GM12891 (cell line): ENCODE measurements around the gene PRPSAP1.

Experiments
- DNase-seq: peaks from one replicate; pipeline ENCODE4 v3.0.0; 2011; ENCODE audit warnings: low spot score; ENCODE audit not compliant: insufficient read length
- FAIRE-seq: peaks from 2 replicates; lab custom pipeline; 2011; peaks lifted over from hg19 to GRCh38; lab: Jason Lieb, UNC
- PAX5 ChIP-seq: IDR thresholded peaks from 2 replicates; pipeline ENCODE4 v1.6.1; 2011; ENCODE audit warnings: low read length, moderate library complexity, mild to moderate bottlenecking; ENCODE audit not compliant: insufficient read depth, severe bottlenecking
- POLR2A ChIP-seq: IDR thresholded peaks from 2 replicates; pipeline ENCODE4 v1.6.1; 2011; ENCODE audit warnings: low read depth, low read length, control low read depth
- POLR2AphosphoS5 ChIP-seq: IDR thresholded peaks from 2 replicates; pipeline ENCODE4 v1.6.1; 2011; ENCODE audit warnings: low read depth, low read length, control low read depth
- POU2F2 ChIP-seq: IDR thresholded peaks from 2 replicates; pipeline ENCODE4 v1.6.1; 2011; ENCODE audit warnings: low read depth, mild to moderate bottlenecking, control low read depth, low read length, moderate library complexity
- SPI1 ChIP-seq: IDR thresholded peaks from 2 replicates; pipeline ENCODE4 v1.6.1; 2011; ENCODE audit warnings: low read depth, low read length, control low read depth
- TAF1 ChIP-seq: IDR thresholded peaks from 2 replicates; pipeline ENCODE4 v1.6.1; 2011; ENCODE audit warnings: low read depth, low read length, control low read depth

Gene PRPSAP1

DNA sequence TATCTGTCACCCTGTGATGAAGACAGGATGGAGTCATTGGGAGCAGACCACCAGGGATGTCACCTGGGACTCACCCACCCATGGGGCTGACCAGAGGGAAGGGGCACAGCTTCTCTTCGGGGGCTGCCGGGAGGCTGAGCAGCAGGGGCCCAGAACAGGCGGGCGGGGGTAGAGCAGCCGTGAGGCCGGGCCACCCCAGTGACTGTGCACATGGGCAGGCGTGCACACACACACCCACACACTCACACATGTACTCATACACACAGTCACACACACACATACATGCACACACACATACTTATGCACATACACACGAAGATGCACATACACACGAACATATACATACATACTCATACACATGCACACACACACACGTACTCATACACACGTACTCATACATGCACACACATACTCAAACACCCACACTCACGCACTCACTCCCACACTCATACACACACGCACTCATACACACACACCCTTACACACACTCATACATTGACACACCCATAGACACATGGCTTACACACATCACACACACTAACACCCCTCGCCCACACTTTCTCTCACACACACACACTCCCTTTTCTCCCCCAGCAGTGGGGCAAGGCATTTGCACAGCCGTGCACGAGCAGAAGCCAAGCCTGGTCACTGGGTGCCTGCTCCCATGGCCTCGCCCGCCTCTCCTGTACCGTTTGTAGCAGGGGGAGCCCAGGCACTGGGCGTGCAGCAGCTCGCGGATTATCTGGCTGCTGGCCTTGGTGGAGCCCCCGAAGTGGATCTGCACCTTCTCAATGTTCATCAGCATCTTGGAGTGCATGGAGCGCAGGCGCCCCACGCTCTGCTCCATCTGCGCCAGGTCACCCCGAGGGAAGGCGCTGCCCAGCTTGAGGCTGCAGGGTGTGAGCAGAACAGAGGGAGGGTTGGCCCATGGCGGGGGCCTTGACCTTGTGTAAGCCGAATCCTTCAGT lies 76.1 kb downstream of the PRPSAP1 start:
- TF ChIP-seq POLR2AphosphoS5: no peak
- TF ChIP-seq PAX5: no peak
- no peak for TF ChIP-seq TAF1
- no peak for TF ChIP-seq POU2F2
- no peak for TF ChIP-seq POLR2A
- TF ChIP-seq SPI1: no peak
- DNase-seq (no peak), FAIRE-seq (peak; percentile 82)

DNA sequence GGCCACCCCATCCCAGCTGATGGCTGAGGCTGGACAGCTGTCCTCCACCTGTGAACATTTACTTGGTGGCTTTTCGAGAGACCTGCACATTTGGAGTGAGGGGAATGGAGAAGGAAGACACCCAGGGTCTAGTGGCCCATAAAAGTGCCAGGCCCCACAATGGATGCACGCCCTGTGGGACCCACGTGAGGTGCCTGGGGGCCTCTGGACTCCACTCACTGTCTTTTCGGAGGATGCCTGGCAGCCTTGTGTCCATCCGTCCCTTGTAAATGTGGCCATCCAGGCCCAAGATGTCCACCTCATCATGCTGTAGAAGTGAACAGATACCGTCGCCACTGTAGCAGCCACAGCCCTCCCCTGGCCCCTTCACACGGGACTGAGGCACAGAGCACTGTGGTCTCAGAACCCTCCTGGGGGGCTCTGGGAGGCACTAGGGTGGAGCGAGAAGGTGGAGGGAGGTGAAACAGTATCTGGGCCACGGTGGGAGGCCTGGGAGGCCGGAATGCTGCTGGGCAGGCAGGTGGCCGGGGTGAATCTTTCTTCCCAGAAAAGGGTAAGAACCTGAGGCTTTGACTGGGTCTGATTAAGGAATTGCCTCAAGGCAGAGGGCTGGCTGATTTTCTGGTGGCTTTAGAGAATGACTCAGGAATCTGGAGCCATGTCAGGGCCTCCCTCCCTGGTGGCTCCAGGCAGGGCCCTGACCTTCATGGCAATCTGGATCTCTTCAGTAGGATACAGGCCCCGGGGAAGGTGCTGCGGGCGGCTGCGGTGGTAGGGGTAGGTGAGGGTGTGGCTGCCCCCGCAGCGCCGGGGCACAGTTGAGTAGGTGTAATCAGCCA lies 77.0 kb downstream of the PRPSAP1 start:
- DNase-seq (no peak), FAIRE-seq (no peak)
- TF ChIP-seq TAF1 (no peak), PAX5 (no peak), POLR2A (no peak)

DNA sequence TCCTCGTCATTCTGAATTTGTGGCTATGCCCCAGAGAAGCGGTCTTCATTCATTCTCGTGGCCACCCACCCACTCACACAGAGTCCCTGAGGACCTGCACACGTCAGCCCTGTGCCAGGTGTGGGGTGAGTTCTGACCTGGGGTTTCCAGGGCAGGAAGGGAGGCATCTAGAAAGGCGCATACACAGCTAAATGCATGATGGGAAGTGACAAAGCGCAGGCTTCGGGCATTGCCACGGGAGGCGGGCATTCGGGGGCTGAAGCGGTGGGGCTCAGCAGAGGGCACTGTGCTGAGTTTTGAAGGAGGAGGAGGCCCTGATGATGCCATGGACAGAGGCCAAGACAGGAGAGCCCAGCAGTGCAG lies 77.7 kb downstream of the PRPSAP1 start:
- no peak for DNase-seq
- no peak for TF ChIP-seq POLR2A
- TF ChIP-seq SPI1: no peak
- no peak for TF ChIP-seq POU2F2
- TF ChIP-seq PAX5: no peak
- TF ChIP-seq POLR2AphosphoS5: no peak
- TF ChIP-seq TAF1: no peak
- no peak for FAIRE-seq

DNA sequence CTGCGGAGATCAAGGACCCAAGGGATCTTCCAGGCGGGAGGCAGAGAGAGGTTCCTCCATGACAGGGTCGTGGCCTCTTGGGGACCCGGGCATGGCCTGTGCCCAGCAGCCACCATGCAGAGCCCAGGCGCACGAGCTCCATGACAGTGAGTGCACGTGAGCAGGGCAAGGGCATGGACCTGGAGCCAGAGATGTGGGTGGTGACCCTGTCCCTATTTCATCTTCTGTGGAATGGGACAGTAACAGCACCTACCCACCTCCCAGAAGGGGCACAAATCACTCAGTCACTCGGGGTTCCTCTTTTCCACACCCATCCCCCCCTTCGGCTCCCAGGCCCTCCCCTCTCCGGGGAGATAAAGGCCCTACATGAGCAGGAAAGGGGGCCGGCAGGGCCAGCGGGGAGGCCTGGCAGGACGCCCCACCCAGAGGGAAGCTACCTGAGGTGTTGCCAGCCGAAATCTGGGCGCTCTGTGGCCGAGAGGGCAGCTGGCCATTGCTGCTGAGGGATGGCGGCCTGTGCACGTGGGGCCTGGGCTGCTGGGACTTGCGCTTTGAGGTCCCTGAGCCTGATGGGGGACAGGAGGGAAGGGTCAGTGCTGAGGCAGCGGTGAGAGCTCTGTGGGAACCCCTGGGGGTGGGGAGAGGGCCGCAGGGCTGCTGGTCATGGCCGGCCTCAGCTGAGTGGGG lies 78.2 kb downstream of the PRPSAP1 start:
- DNase-seq (no peak), FAIRE-seq (no peak)
- TF ChIP-seq TAF1: no peak
- TF ChIP-seq PAX5: no peak
- TF ChIP-seq SPI1: peak; percentile 38; the same call in 1 of the 2 replicates
- TF ChIP-seq POLR2A: no peak
- TF ChIP-seq POU2F2: no peak
- no peak for TF ChIP-seq POLR2AphosphoS5

DNA sequence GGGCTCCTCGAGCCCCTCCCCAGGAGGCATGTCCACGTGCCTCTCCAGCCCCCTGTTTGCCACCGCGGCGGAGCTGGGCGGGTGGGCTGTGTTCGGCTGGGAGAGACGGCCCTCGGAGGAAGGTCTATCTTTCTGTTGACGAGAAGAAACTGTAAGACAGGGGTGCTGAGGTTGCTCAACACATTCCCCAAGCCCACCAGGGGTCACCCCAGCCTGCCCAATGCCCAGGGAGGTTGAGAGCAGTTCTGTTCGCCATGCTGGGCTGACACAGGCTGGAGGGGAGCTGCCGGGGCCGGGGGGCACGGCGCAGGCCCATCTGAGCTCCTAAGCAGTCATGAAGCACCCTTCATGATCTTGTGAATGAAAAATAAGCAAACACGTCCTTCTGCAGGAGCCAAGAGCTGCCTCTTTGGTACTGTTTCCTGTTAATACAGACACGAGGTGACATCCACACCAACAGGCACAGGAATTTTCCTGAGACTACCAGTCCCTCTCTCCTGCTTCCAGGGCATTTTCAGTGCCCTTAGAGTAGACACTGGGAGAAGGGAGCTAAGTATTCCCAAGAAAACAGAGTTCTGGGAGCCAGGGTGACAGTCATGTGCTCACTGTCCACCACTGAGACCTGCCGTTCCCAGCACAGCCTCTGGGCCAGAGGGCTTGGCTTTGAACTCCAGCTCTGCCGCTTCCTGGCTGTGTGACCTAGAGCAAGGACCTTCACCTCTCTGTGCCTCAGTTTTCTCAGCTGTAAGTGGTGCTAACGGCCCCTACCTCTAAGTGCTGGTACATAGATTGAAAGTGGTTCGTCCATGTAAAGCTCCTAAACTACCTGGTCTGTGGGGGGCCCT lies 79.4 kb downstream of the PRPSAP1 start:
- FAIRE-seq (peak; percentile 52), DNase-seq (no peak)
- TF ChIP-seq POLR2AphosphoS5: no peak
- no peak for TF ChIP-seq TAF1
- TF ChIP-seq SPI1: no peak
- no peak for TF ChIP-seq POU2F2
- TF ChIP-seq PAX5: no peak
- no peak for TF ChIP-seq POLR2A

DNA sequence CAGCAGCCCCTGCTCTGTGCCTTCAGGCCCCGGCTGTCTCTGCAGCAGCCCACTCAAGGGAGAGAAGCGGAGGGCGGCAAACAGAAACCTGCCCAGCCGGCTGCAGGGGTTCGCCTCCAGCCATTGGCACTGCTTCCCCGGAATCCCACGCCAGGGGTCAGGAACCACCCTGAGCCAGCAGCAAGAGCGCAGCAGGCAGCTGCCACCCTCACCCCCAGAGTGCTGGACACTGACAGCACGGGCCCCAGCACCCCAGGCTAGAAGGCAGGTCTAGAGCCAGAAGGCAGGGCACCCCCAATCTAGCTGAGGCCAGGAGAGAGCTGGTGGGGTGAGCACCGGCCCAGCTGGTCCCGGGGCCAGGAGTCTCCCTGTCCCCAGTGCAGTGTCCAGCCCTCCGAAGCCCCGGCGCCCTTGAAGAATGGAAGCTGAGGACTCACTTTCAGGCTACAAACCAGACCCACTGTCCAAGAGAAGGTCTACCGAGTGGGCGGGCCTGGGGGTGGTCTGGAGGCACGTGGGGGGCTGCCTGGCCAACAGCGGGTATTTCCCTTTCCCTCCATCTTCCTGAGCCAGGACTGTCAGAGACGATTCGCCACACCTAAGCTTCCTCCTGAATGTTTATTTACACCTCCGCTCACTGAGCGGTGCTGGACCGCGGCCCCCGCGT lies 80.1 kb downstream of the PRPSAP1 start:
- TF ChIP-seq POLR2AphosphoS5 (no peak), TAF1 (no peak), POU2F2 (no peak), SPI1 (no peak), POLR2A (no peak), PAX5 (no peak)
- FAIRE-seq (peak; percentile 60), DNase-seq (no peak)

DNA sequence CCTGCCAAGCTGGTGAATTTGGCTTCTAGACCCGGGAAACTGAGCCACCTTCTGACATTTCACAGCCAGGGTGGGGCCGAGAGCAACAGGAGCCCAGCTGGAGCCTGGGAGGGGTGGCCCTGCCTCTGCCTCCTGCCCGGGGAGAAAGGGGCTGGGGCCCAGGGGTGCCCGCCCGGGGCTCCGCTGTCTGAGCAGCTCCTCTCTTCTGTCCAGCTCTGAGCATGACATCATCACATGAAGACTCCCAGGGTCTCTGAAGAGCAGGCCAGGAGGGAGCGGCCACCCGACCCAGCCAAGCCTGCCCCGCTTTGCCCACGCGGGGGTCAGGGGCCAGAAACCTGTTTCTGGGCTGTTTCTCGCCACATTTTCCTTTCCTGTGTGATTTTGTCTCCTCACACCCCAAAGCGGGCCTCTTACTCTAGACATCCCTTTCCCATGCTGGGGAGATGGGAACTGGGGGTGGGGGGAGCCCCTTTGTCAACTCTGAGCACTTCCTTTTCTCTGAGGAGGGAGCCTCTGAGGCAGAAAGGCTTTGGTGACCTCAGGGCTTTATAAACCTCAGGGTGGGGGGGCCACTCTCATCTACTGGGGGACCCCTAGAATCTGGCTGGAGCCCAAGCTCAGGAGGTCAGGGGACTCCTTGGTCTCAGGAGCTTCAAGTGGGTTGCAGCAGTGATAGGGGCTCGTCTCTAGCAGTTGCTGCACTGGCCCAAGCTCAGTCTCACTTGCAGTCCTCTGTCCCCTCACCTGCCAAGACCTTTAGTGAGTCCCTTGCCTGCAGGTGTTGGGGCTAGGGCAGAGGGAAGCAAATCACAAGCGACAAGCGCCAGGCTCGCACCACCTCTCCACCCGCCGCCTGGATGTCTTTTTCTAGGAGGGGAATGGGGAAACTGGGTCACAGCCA lies 80.9 kb downstream of the PRPSAP1 start:
- no peak for TF ChIP-seq POU2F2
- TF ChIP-seq SPI1: peak; percentile 87
- DNase-seq (peak; percentile 55), FAIRE-seq (peak; percentile 82)
